ENCODE measurements around the gene CXorf38. TPM values are rescaled to one million over a fixed set of nuclear protein-coding genes. Genes with fewer than 3 reads are reported as not detected.

Gene CXorf38
- total and polyA plus RNA-seq, 2 experiments from 2014 or later = 9.4 to 12.9 TPM

DNA sequence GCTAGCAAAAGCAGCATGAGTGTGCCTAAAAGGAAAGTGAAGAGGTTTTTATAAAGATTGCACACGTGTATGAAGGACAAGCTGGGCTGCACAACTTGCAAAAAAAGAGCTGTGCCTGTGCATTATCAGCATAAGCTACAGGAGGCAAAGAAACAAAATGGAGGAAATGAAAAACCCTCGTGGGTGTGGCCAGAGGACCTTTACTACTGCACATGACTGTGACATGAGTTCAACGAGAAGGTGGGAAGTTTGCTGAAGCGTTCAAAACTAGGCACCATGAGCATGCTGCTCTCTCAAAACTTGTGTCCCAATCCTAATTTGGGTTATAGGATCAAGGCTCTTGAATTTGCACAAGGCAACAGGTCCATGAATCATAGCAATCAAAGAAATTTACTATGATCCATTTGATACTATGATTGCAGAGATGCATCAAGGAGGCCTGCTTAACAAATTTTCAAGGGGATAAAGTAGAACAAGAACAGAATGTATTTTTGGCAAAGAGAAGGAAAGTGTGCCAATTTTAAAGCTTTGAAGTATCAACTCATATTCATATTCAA lies 38.1 kb upstream of the CXorf38 start:
- no peaks in the 10 kb centered on the region for H3F3A ChIP-seq (ENCODE audit: insufficient read depth)
- TF ChIP-seq EZH2phosphoT487 (IDR thresholded peaks at IDR 0.05; ENCODE audit: insufficient read depth, low read depth) (no peak), EZH2 (IDR thresholded peaks at IDR 0.05; ENCODE audit: insufficient read depth, poor library complexity, severe bottlenecking) (no peak)
- peaks cover 7% of the 10 kb centered on the region; the same call in 1 of the 2 replicates for H3K36me3 ChIP-seq (ENCODE audit: low read depth)
- no peaks in the 10 kb centered on the region for H3K9me3 ChIP-seq (ENCODE audit: low read depth)
- no peak for DNase-seq
- H2AFZ ChIP-seq = no peak overlapping the region
- no peak overlapping the region for H3K4me2 ChIP-seq (ENCODE audit: unreplicated experiment)
- no peaks in the 10 kb centered on the region for H4K20me1 ChIP-seq (ENCODE audit: insufficient read depth)
- no peak overlapping the region for H3K4me3 ChIP-seq
- H3K9ac ChIP-seq = no peak overlapping the region
- in situ Hi-C loops (cut with MboI) = loop anchor here (25.0 kb wide), 1 partner anchor 427 kb away; no protein-coding TSS in a partner anchor
- H3K9me2 ChIP-seq (ENCODE audit: insufficient read depth) = no peaks in the 10 kb centered on the region
- no peaks in the 10 kb centered on the region for H3K27me3 ChIP-seq (replicated peaks; ENCODE audit: insufficient read depth)
- 56 to 60% methylated on average over 4 of the region's 4 CpGs for WGBS, 2 experiments (ENCODE audit: low coverage in 1 of 2, low lambda C conversion rate in 2 of 2, missing lambda C conversion rate in 2 of 2)
- H3K4me1 ChIP-seq (ENCODE audit: insufficient read depth) = no peaks in the 10 kb centered on the region
- no peak overlapping the region for H3K27ac ChIP-seq
- H3K79me2 ChIP-seq (ENCODE audit: insufficient read depth) = no peaks in the 10 kb centered on the region

DNA sequence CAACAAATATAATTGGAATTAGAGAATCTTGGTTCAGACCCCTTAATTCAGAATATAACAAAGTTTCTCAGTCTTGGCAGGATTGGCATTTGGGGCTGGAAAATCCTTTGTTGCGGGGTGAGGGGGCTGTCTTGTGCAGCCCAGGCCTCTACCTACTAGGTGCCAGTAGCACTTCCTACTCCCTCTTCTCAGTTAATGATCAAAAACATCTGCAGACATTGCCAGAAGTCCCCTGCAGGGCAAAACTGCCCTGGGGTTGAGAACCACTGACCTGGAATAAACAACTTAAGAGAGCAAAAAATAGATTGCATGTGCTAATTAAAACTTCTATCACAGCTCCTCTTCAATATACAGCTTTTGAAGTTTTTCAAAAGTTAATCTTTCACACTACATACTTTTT lies 36.7 kb upstream of the CXorf38 start:
- Histone ChIP-seq H3K9me2 (ENCODE audit: insufficient read depth) (no peaks in the 10 kb centered on the region), H3K4me1 (ENCODE audit: insufficient read depth) (no peaks in the 10 kb centered on the region), H3K36me3 (ENCODE audit: low read depth) (peaks cover 7% of the 10 kb centered on the region; the same call in 1 of the 2 replicates), H3K9ac (no peak overlapping the region), H3K27ac (no peak overlapping the region), H3K4me3 (no peak overlapping the region), H3K79me2 (ENCODE audit: insufficient read depth) (no peaks in the 10 kb centered on the region), H4K20me1 (ENCODE audit: insufficient read depth) (no peaks in the 10 kb centered on the region), H3K4me2 (ENCODE audit: unreplicated experiment) (no peak overlapping the region), H3F3A (ENCODE audit: insufficient read depth) (no peaks in the 10 kb centered on the region), H2AFZ (no peak overlapping the region), H3K9me3 (ENCODE audit: low read depth) (no peaks in the 10 kb centered on the region), H3K27me3 (replicated peaks; ENCODE audit: insufficient read depth) (no peaks in the 10 kb centered on the region)
- WGBS, 2 experiments (ENCODE audit: low coverage in 1 of 2, low lambda C conversion rate in 2 of 2, missing lambda C conversion rate in 2 of 2) = 100% methylated on average over 1 of the region's 1 CpG
- TF ChIP-seq EZH2 (IDR thresholded peaks at IDR 0.05; ENCODE audit: insufficient read depth, poor library complexity, severe bottlenecking) (no peak), EZH2phosphoT487 (IDR thresholded peaks at IDR 0.05; ENCODE audit: insufficient read depth, low read depth) (no peak)
- no peak for DNase-seq
- in situ Hi-C loops (cut with MboI) = loop anchor here (25.0 kb wide), 1 partner anchor 428 kb away; no protein-coding TSS in a partner anchor

DNA sequence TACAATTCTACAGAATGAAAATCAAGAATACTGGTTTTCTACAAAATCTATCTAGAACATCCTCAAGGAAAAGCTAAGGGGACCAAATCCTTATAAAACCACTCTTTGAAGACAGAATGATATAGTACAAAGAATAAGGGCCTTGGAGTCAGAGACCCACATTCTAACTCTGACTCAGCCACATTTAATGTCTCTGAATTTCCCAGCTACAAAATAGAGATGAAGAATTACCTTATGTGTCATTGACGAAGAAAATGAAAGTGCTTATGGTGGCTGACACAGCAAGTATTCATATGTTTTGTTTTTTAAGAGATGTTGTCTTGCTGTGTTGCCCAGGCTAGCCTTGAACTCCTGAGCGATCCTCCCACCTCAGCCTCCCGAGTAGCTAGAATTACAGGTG lies 35.9 kb upstream of the CXorf38 start:
- no peak for TF ChIP-seq EZH2 (IDR thresholded peaks at IDR 0.05; ENCODE audit: insufficient read depth, poor library complexity, severe bottlenecking)
- no peak for TF ChIP-seq EZH2phosphoT487 (IDR thresholded peaks at IDR 0.05; ENCODE audit: insufficient read depth, low read depth)
- no peak overlapping the region for H3K4me3 ChIP-seq
- in situ Hi-C loops (cut with MboI) = loop anchor here (25.0 kb wide), 1 partner anchor 429 kb away; no protein-coding TSS in a partner anchor
- H3K36me3 ChIP-seq (ENCODE audit: low read depth) = peaks cover 7% of the 10 kb centered on the region; the same call in 1 of the 2 replicates
- H3K4me1 ChIP-seq (ENCODE audit: insufficient read depth) = no peaks in the 10 kb centered on the region
- DNase-seq = peak; percentile 1
- no peak overlapping the region for H3K4me2 ChIP-seq (ENCODE audit: unreplicated experiment)
- no peak overlapping the region for H3K27ac ChIP-seq
- H3K9ac ChIP-seq = no peak overlapping the region
- no peaks in the 10 kb centered on the region for H3K79me2 ChIP-seq (ENCODE audit: insufficient read depth)
- H2AFZ ChIP-seq = no peak overlapping the region
- WGBS, 2 experiments (ENCODE audit: low coverage in 1 of 2, low lambda C conversion rate in 2 of 2, missing lambda C conversion rate in 2 of 2) = 83 to 97% methylated on average over 3 of the region's 3 CpGs
- H3K9me2 ChIP-seq (ENCODE audit: insufficient read depth) = no peaks in the 10 kb centered on the region
- H3F3A ChIP-seq (ENCODE audit: insufficient read depth) = no peaks in the 10 kb centered on the region
- H4K20me1 ChIP-seq (ENCODE audit: insufficient read depth) = no peaks in the 10 kb centered on the region
- no peaks in the 10 kb centered on the region for H3K9me3 ChIP-seq (ENCODE audit: low read depth)
- H3K27me3 ChIP-seq (replicated peaks; ENCODE audit: insufficient read depth) = no peaks in the 10 kb centered on the region

DNA sequence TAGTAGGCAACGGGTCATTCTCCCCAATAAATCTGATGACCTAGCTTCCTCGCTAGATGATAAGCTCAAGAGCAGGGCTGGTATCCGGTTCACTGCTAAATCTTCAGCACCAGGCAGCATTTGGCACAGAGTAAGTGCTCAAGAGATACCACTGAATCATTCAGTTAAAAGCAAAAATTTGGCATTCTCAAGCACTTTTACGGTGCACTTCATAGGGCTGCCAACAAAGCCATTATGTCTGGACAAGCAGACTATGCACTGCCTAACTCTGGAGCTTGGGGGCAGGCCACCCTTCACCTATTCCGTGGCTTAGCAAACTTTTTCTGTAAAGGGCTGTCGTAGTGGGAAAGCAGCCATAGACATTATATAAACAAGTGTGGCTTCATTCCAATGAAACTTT lies 23.8 kb upstream of the CXorf38 start:
- H3K27ac ChIP-seq = no peak overlapping the region
- H3K36me3 ChIP-seq (ENCODE audit: low read depth) = peaks cover 13% of the 10 kb centered on the region; the same call in 1 of the 2 replicates
- H3K9me2 ChIP-seq (ENCODE audit: insufficient read depth) = no peaks in the 10 kb centered on the region
- 78 to 82% methylated on average over 6 of the region's 6 CpGs for WGBS, 2 experiments (ENCODE audit: low coverage in 1 of 2, low lambda C conversion rate in 2 of 2, missing lambda C conversion rate in 2 of 2)
- H2AFZ ChIP-seq = no peak overlapping the region
- H3F3A ChIP-seq (ENCODE audit: insufficient read depth) = no peaks in the 10 kb centered on the region
- H4K20me1 ChIP-seq (ENCODE audit: insufficient read depth) = no peaks in the 10 kb centered on the region
- H3K27me3 ChIP-seq (replicated peaks; ENCODE audit: insufficient read depth) = no peaks in the 10 kb centered on the region
- no peak overlapping the region for H3K4me3 ChIP-seq
- in situ Hi-C loops (cut with MboI) = no loop called here
- H3K4me1 ChIP-seq (ENCODE audit: insufficient read depth) = no peaks in the 10 kb centered on the region
- H3K4me2 ChIP-seq (ENCODE audit: unreplicated experiment) = no peak overlapping the region
- H3K79me2 ChIP-seq (ENCODE audit: insufficient read depth) = no peaks in the 10 kb centered on the region
- H3K9ac ChIP-seq = no peak overlapping the region
- no peak for TF ChIP-seq EZH2 (IDR thresholded peaks at IDR 0.05; ENCODE audit: insufficient read depth, poor library complexity, severe bottlenecking)
- TF ChIP-seq EZH2phosphoT487 (IDR thresholded peaks at IDR 0.05; ENCODE audit: insufficient read depth, low read depth) = no peak
- no peak for DNase-seq
- H3K9me3 ChIP-seq (ENCODE audit: low read depth) = no peaks in the 10 kb centered on the region

Data from GM23248 (cell line).